HCT116 (cell line): ENCODE measurements around the gene GAS2L2. TPM values are rescaled to one million over a fixed set of nuclear protein-coding genes. Genes with fewer than 3 reads are reported as not detected.

Experiments used
- ATAC-seq: fragments of 200-7000 bp; cut with Tn5 transposase; 2 replicates; pipeline ENCODE4 v1.9.1; 2020; ENCODE audit warnings: mild to moderate bottlenecking, moderate library complexity
- BruUV-seq: library from RNA; stranded (reverse); fragments of 400-500 nt; replicated peaks from 2 replicates; lab custom pipeline; 2021; lab: Mats Ljungman, UMichigan
- CTCF ChIA-PET: fragments of 300-600 bp; sonication (Branson Sonifier 250); formaldehyde crosslinking; loops from one replicate; lab custom pipeline; 2021; ENCODE audit warnings: antibody characterized with exemption; lab: Charles Lee
- POLR2A ChIA-PET: fragments of 300-600, 350-600 bp; sonication (Branson Sonifier 250); formaldehyde crosslinking; loops from one replicate; lab custom pipeline; 2021; ENCODE audit warnings: antibody characterized with exemption; lab: Charles Lee
- RAD21 ChIA-PET, 2 experiments: fragments of 300-600 bp; sonication (Branson Sonifier 250); formaldehyde crosslinking; loops; one replicate each; lab custom pipeline; 2023; ENCODE audit warnings: low total read pairs in 2 of 2; ENCODE audit not compliant: uncharacterized antibody in 2 of 2, unreplicated experiment in 2 of 2, low non-redundant PET in 1 of 2; lab: Charles Lee
- DNase-seq: peaks from one replicate; pipeline ENCODE4 v3.0.0-alpha.2; 2010; ENCODE audit warnings: low read depth, low spot score
- H2AFZ ChIP-seq: fragments of 200-600 bp; shearing (Covaris generic), sonication (generic); 2 replicates; pipeline ENCODE4 v1.6.1; 2017; ENCODE audit warnings: low read depth, mixed run types, mixed read lengths, antibody characterized with exemption, low read length; ENCODE audit not compliant: poor library complexity, severe bottlenecking
- H3K27ac ChIP-seq: 2 replicates; pipeline ENCODE4 v1.5.1; 2012; ENCODE audit warnings: low read depth, low read length
- H3K27me3 ChIP-seq: fragments of 200-600 bp; sonication (generic); 2 replicates; pipeline ENCODE4 v1.6.1; 2016; ENCODE audit warnings: mixed run types, low read length, mixed read lengths; ENCODE audit not compliant: insufficient read depth
- H3K36me3 ChIP-seq, 2 experiments: fragments of 200-500 bp in 1 of 2; fragments of 200-600 bp in 1 of 2; sonication (Bioruptor generic) in 1 of 2; sonication (generic) in 1 of 2; 2 replicates each; pipeline versions ENCODE4 v1.5.1 to v1.6.1; 2014 to 2016; ENCODE audit warnings: low read length in 2 of 2, inconsistent platforms in 1 of 2, mixed read lengths in 1 of 2, mixed run types in 1 of 2; ENCODE audit not compliant: insufficient read depth in 2 of 2, control insufficient read depth in 1 of 2
- H3K4me1 ChIP-seq, 2 experiments: fragments of 200-600 bp in 1 of 2; sonication (generic) in 1 of 2; 2 replicates each; pipeline versions ENCODE4 v1.5.1 to v1.6.1; 2012 to 2017; ENCODE audit warnings: low read length in 2 of 2, inconsistent platforms in 1 of 2, mild to moderate bottlenecking in 1 of 2, mixed read lengths in 1 of 2, mixed run types in 1 of 2, moderate library complexity in 1 of 2; ENCODE audit not compliant: insufficient read depth in 2 of 2, control insufficient read depth in 1 of 2
- H3K4me2 ChIP-seq: fragments of 200-600 bp; sonication (generic); 2 replicates; pipeline ENCODE4 v1.6.1; 2017; ENCODE audit warnings: mixed run types, low read length, mixed read lengths
- H3K4me3 ChIP-seq, 2 experiments: fragments of 200-600 bp in 1 of 2; sonication (generic) in 1 of 2; replicated peaks in 1 of 2; 2 replicates each; pipeline ENCODE4 v1.5.1; 2011 to 2016; ENCODE audit warnings: low read length in 2 of 2, control low read depth in 1 of 2, low read depth in 1 of 2, mild to moderate bottlenecking in 1 of 2, mixed read lengths in 1 of 2, mixed run types in 1 of 2
- H3K79me2 ChIP-seq: fragments of 200-600 bp; sonication (generic); 2 replicates; pipeline ENCODE4 v1.6.1; 2017; ENCODE audit warnings: mild to moderate bottlenecking, mixed run types, low read length, moderate library complexity, mixed read lengths; ENCODE audit not compliant: insufficient read depth
- H3K9ac ChIP-seq: fragments of 200-600 bp; sonication (generic); 2 replicates; pipeline ENCODE4 v1.6.1; 2016; ENCODE audit warnings: low read length, mixed read lengths
- H3K9me2 ChIP-seq: fragments of 200-600 bp; sonication (generic), shearing (Covaris generic); 2 replicates; pipeline ENCODE4 v1.6.1; 2017; ENCODE audit warnings: mixed run types, mild to moderate bottlenecking, moderate library complexity; ENCODE audit not compliant: insufficient read depth
- H3K9me3 ChIP-seq, 2 experiments: fragments of 200-500 bp in 1 of 2; fragments of 200-600 bp in 1 of 2; sonication (Bioruptor generic) in 1 of 2; sonication (generic) in 1 of 2; 2 replicates each; pipeline ENCODE4 v1.6.1; 2014 to 2017; ENCODE audit warnings: low read length in 2 of 2, mixed read lengths in 2 of 2, inconsistent platforms in 1 of 2, low read depth in 1 of 2, mild to moderate bottlenecking in 1 of 2, mixed run types in 1 of 2, moderate library complexity in 1 of 2; ENCODE audit not compliant: control insufficient read depth in 1 of 2, insufficient read depth in 1 of 2
- H4K20me1 ChIP-seq: fragments of 200-600 bp; sonication (generic), shearing (Covaris generic); 2 replicates; pipeline ENCODE4 v1.6.1; 2017; ENCODE audit warnings: mixed run types, mild to moderate bottlenecking, moderate library complexity; ENCODE audit not compliant: insufficient read depth
- CBX3 ChIP-seq: IDR thresholded peaks from 2 replicates; pipeline ENCODE4 v1.6.1; 2012; ENCODE audit warnings: low read depth
- CEBPB ChIP-seq: IDR thresholded peaks from 2 replicates; pipeline ENCODE4 v1.6.1; 2012; ENCODE audit warnings: low read depth
- EGR1 ChIP-seq: IDR thresholded peaks from 2 replicates; pipeline ENCODE4 v1.6.1; 2012; ENCODE audit warnings: low read depth
- ELF1 ChIP-seq: IDR thresholded peaks from 2 replicates; pipeline ENCODE4 v1.6.1; 2012; ENCODE audit warnings: low read depth, borderline replicate concordance
- EZH2 ChIP-seq: fragments of 200-600 bp; sonication (generic); IDR thresholded peaks from 2 replicates; pipeline ENCODE4 v1.6.1; 2017; ENCODE audit warnings: antibody characterized with exemption, mixed run types
- EZH2phosphoT487 ChIP-seq: fragments of 200-600 bp; IDR thresholded peaks from 2 replicates; pipeline ENCODE4 v1.6.1; 2018; ENCODE audit warnings: antibody characterized with exemption, borderline replicate concordance
- JUND ChIP-seq: IDR thresholded peaks from 2 replicates; pipeline ENCODE4 v1.6.1; 2012
- POLR2A ChIP-seq: IDR thresholded peaks from 2 replicates; pipeline ENCODE4 v1.7.0; 2011; ENCODE audit warnings: borderline replicate concordance; ENCODE audit not compliant: insufficient read depth, insufficient read length; ENCODE audit errors: extremely low read depth
- SIN3A ChIP-seq: IDR thresholded peaks from 2 replicates; pipeline ENCODE4 v1.6.1; 2012; ENCODE audit warnings: low read depth
- SP1 ChIP-seq: IDR thresholded peaks from 2 replicates; pipeline ENCODE4 v1.6.1; 2012; ENCODE audit warnings: low read depth
- SRF ChIP-seq: IDR thresholded peaks from 2 replicates; pipeline ENCODE4 v1.6.1; 2012; ENCODE audit warnings: low read depth
- TCF7L2 ChIP-seq: IDR thresholded peaks from 2 replicates; pipeline ENCODE4 v1.7.0; 2011; ENCODE audit warnings: borderline replicate concordance, inconsistent platforms; ENCODE audit not compliant: insufficient read depth, insufficient read length; ENCODE audit errors: extremely low read depth
- YY1 ChIP-seq: IDR thresholded peaks from 2 replicates; pipeline ENCODE4 v1.6.1; 2011; ENCODE audit warnings: low read length, low read depth, moderate library complexity, mild to moderate bottlenecking; ENCODE audit not compliant: insufficient replicate concordance; ENCODE audit errors: extremely low read depth
- ZNF274 ChIP-seq: fragments of 200-500 bp; sonication (Bioruptor generic); IDR thresholded peaks from 2 replicates; pipeline ENCODE4 v1.6.1; 2014; ENCODE audit warnings: mild to moderate bottlenecking, low read depth, low read length, inconsistent platforms
- intact Hi-C: fragments of 100-400 bp; cut with micrococcal nuclease; formaldehyde crosslinking; loops from 2 replicates; pipeline ENCODE4 v1.10.0; 2022
- total RNA-seq: library from RNA; stranded (reverse); gene quantifications from one replicate; pipeline ENCODE4 v1.2.1, GENCODE V29; 2021; ENCODE audit not compliant: unreplicated experiment
- TF ChIP-seq, protein P1 (sequence below): IDR thresholded peaks from 2 replicates; pipeline ENCODE4 v1.6.1; 2011; ENCODE audit warnings: mild to moderate bottlenecking, low read length, moderate library complexity; ENCODE audit not compliant: insufficient replicate concordance; ENCODE audit errors: extremely low read depth
- TF ChIP-seq, protein P2 (sequence below): IDR thresholded peaks from 2 replicates; pipeline ENCODE4 v1.6.1; 2012; ENCODE audit warnings: low read depth
- TF ChIP-seq, protein P3 (sequence below): IDR thresholded peaks from 2 replicates; pipeline ENCODE4 v1.6.1; 2012
- TF ChIP-seq, protein P4 (sequence below): IDR thresholded peaks from 2 replicates; pipeline ENCODE4 v1.6.1; 2012

The GAS2L2 gene
- total RNA-seq, 1 experiment from 2014 or later: not detected

DNA sequence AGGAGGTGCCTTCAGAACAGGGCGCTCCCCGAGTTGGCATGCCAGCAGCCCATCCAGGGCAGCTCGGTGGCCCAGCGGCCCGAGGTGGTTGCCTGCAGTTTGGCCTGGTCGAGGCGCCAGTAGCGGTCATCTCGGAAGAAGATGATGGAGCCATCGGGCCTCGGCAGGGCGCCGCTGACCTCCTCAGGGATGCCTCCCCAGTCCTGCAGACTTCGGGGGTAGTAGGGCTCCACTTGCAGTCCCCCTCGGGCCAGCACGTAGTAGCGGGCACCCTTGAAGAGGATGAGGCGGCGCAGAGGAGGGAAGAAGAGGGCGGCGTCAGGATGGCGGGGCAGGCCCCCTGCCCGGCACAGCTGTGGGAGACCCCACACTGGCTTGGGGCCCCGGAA, 13.4 kb upstream of the GAS2L2 start (continued):
- TF ChIP-seq, protein P1, sequence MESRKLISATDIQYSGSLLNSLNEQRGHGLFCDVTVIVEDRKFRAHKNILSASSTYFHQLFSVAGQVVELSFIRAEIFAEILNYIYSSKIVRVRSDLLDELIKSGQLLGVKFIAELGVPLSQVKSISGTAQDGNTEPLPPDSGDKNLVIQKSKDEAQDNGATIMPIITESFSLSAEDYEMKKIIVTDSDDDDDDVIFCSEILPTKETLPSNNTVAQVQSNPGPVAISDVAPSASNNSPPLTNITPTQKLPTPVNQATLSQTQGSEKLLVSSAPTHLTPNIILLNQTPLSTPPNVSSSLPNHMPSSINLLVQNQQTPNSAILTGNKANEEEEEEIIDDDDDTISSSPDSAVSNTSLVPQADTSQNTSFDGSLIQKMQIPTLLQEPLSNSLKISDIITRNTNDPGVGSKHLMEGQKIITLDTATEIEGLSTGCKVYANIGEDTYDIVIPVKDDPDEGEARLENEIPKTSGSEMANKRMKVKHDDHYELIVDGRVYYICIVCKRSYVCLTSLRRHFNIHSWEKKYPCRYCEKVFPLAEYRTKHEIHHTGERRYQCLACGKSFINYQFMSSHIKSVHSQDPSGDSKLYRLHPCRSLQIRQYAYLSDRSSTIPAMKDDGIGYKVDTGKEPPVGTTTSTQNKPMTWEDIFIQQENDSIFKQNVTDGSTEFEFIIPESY: no peak

DNA sequence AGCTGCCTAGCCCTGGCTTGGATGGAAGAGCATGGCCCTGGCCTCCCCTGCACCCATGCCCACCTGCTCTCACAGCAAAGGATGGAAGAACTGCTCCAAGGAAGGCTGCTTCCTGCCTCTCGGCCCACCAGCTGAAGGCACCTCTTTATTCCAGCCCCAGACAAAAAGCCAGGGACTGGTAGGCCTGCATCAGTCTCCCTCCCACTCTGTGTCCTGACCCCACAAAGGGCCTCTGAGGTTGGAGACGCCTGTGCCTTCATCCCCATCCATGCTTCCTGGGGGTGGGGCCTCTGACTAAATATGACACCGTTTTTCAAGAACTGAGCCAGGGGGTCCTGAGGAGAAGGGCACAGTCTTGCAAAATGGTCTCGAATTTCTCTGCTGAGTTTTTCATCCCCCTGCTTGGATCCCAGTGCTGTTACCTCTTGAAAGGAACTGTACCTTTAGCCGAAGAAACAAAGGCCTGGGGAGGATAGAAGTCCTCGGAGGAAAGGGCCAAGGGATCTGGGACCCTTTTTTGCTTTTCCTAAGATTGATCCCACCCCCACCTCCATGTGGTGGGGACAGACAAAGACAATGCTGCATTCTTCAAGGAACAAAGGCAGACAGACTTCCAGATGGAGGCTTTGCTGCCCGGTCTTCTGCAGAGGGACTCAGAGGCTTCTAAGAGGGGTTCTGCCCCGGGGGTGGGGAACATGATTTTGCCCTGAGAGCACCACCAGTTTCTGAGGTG, 12.9 kb upstream of the GAS2L2 start:
- RAD21 ChIA-PET: interaction anchor here in 1 of 2 experiments (1.2 kb wide), 1 partner anchor 22 kb away, joined by 3 read pairs; no protein-coding TSS in a partner anchor
- intact Hi-C loops: no loop called here
- no peak for TF ChIP-seq SRF
- no peak for TF ChIP-seq CBX3
- no peak for TF ChIP-seq ELF1
- no peak for TF ChIP-seq EZH2
- no peak for TF ChIP-seq YY1
- TF ChIP-seq, protein P2, sequence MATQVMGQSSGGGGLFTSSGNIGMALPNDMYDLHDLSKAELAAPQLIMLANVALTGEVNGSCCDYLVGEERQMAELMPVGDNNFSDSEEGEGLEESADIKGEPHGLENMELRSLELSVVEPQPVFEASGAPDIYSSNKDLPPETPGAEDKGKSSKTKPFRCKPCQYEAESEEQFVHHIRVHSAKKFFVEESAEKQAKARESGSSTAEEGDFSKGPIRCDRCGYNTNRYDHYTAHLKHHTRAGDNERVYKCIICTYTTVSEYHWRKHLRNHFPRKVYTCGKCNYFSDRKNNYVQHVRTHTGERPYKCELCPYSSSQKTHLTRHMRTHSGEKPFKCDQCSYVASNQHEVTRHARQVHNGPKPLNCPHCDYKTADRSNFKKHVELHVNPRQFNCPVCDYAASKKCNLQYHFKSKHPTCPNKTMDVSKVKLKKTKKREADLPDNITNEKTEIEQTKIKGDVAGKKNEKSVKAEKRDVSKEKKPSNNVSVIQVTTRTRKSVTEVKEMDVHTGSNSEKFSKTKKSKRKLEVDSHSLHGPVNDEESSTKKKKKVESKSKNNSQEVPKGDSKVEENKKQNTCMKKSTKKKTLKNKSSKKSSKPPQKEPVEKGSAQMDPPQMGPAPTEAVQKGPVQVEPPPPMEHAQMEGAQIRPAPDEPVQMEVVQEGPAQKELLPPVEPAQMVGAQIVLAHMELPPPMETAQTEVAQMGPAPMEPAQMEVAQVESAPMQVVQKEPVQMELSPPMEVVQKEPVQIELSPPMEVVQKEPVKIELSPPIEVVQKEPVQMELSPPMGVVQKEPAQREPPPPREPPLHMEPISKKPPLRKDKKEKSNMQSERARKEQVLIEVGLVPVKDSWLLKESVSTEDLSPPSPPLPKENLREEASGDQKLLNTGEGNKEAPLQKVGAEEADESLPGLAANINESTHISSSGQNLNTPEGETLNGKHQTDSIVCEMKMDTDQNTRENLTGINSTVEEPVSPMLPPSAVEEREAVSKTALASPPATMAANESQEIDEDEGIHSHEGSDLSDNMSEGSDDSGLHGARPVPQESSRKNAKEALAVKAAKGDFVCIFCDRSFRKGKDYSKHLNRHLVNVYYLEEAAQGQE: no peak
- no peak for TF ChIP-seq SIN3A
- no peak for TF ChIP-seq JUND
- TF ChIP-seq TCF7L2: no peak
- TF ChIP-seq ZNF274: no peak
- no peak for TF ChIP-seq POLR2A
- no peak for TF ChIP-seq SP1
- TF ChIP-seq, protein P3, sequence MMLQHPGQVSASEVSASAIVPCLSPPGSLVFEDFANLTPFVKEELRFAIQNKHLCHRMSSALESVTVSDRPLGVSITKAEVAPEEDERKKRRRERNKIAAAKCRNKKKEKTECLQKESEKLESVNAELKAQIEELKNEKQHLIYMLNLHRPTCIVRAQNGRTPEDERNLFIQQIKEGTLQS: no peak
- no peak for TF ChIP-seq EGR1
- TF ChIP-seq, protein P4, sequence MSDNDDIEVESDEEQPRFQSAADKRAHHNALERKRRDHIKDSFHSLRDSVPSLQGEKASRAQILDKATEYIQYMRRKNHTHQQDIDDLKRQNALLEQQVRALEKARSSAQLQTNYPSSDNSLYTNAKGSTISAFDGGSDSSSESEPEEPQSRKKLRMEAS: no peak
- TF ChIP-seq CEBPB: no peak
- no peak for TF ChIP-seq EZH2phosphoT487
- BruUV-seq: no TSS peak
- POLR2A ChIA-PET: interaction anchor here (3.3 kb wide), 1 partner anchor 43 kb away, joined by 41 read pairs; the partner anchor contains the start of gene TAF15
- no peaks in the 10 kb centered on the region for H3K9me2 ChIP-seq
- H3K4me1 ChIP-seq: peaks cover 5 to 12% of the 10 kb centered on the region in 2 experiments; a peak in 3 of 4 replicates
- ATAC-seq (no peak), DNase-seq (no peak)
- H3K79me2 ChIP-seq: no peaks in the 10 kb centered on the region
- no peaks in the 10 kb centered on the region for H3K36me3 ChIP-seq
- H3K4me2 ChIP-seq: no peak overlapping the region
- H4K20me1 ChIP-seq: no peaks in the 10 kb centered on the region
- no peaks in the 10 kb centered on the region for H3K27me3 ChIP-seq
- no peak overlapping the region for H3K27ac ChIP-seq
- no peak overlapping the region for H3K4me3 ChIP-seq
- H2AFZ ChIP-seq: no peak overlapping the region
- CTCF ChIA-PET: interaction anchor here (1.3 to 5.1 kb wide), 4 partner anchors 12 to 43 kb away, joined by 6 to 76 read pairs (median 36); partner anchors contain the start of gene TAF15
- H3K9ac ChIP-seq: no peak overlapping the region
- no peaks in the 10 kb centered on the region for H3K9me3 ChIP-seq
